ENCODE data around the gene GATAD2A.

The GATAD2A gene

DNA sequence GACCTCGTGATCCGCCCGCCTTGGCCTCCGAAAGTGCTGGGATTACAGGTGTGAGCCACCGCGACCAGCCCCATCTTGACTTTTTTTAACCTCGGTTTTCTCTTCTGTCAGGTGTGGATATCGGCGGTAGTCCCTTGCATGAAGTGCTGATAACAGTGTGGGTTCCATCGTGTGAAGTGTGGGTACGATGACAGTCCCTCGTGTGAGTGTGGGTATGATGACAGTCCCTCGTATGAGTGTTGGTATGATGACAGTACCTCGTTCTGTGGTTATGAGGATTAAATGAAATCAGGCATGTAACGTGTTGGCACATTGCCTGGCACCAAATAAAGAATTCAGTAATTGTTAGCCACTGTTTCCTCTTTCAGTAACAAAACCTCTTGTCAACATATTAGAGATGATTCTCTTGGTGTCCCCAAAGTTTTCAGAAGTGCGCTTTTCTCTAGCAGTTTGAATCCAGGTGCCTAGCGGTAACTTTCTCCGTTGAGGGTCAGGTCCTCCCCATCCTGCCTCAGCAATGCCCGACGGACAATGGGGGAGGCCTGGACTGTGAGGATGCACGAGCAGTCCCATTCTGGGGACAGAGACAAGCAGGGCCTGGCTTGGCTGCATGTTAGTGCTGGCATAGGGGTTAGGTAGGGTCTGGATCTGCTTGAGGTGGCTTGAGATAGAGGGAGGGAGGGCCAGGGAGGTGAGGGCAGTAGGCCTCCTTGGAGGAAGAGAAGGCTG is 15.3 kb downstream of the GATAD2A start:
- DNase-seq (ENCODE audit: low read depth in 2 of 2) = peak; percentile 33 to 50

DNA sequence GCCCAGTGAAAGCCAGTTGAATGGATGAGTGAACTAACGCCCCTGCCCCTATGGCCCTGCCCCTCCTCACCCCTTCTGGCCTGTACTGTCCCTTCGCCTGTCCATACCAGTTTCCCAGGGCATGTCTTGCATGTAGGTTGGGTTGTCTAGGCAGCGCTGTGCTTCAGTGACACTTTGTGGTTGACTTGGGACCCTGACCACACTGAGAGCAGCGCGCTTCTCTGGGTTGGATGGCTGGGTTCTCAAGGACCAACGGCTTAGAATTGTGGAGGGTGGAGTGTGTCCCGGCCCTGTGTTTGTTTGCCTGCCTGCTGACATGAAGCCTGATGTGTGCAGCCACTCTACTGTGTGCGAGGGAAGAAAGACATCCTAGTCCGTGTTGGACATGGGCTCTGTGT is 15.8 kb downstream of the GATAD2A start:
- no peak for DNase-seq (ENCODE audit: low read depth in 2 of 2)

DNA sequence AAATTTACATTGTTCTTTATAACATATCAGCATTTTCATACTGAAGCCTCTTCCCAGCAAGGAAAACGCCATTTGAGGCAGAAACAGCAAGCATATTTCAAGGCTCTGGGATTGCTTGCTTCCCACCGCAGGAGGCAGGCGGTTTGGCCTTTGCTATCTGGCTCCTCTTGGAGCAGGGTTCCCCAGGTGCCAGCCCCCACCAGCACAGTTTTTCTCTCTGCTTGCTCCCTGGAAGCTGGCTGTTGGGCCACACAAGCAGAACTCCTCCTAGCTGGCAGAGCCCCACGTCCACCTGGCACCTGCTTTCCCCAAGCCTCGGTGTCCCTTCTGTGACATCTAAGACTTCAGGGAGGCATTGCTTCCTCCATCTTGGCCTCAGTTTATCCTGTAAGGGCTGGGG is 16.7 kb downstream of the GATAD2A start:
- no peak for DNase-seq (ENCODE audit: low read depth in 2 of 2)

DNA sequence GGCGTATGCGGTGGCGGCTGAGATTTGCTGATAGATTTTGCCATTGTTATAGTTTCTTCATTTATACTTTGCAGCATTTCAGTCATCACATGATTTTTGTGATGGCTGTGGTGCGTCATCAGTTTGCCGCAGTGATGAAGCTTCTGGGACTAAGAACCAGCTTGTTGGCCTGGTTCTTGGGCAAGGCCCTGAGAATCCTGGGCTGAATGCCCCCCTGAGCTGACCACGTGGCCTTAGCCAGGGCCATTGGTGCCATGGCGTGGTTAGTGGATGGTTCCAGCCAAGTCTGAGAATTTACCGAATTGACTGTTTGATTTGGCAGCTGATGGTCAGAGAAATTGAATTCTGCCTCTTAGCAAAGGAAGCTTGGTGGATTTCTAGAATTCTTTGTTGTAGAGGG is 17.8 kb downstream of the GATAD2A start:
- DNase-seq (ENCODE audit: low read depth in 2 of 2) = no peak

DNA sequence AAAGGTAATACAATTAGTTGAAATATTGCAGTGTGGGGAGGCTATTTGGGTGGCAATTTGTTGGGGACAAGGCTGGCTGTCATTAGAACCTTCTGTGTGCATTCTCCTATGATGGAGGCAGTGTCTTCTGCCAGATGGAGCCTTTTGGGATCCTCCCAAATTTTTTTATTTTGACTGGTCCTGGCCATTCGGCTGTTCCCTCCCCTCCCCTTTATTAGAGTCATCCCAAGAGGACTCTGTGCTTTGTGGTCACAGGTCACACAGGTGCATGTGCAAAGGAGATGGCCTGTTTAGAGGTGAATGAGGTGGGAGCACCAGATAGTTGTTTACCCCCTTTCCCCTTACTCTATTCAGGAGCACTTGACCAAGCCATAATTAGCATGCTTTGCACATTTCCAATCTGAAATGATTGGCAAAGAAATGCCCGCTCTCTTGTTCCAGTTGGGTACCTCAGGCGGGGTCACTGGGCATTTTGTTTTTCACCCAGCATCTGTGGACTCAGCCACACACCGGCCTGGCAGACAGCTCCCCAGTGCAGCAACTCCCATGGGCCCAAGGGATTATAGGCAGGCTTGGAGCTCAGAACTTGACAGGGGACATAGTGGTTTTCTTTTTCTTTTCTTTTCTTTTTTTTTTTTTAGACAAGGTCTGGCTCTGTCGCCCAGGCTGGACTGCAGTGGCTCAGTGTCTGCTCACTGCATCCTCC is 19.8 kb downstream of the GATAD2A start:
- no peak for DNase-seq (ENCODE audit: low read depth in 2 of 2)

DNA sequence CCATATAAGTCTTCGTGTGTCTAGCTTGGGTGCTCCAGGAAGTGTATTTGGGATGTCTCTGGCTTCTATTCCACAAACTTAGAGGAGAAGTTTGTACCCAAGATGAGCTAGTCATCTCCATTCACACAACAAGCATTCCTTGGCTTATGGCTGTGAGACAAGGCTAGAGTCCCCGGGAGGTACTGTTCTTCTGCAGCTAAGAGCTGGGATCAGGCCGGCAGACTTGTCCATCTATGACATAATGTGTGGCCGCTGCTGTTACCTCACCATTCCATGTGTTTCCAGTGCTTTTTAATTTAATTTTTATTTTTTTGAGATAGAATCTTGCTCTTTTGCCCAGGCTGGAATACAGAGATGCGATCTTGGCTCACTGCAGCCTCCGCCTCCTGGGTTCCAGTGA is 20.7 kb downstream of the GATAD2A start:
- DNase-seq (ENCODE audit: low read depth in 2 of 2) = no peak

DNA sequence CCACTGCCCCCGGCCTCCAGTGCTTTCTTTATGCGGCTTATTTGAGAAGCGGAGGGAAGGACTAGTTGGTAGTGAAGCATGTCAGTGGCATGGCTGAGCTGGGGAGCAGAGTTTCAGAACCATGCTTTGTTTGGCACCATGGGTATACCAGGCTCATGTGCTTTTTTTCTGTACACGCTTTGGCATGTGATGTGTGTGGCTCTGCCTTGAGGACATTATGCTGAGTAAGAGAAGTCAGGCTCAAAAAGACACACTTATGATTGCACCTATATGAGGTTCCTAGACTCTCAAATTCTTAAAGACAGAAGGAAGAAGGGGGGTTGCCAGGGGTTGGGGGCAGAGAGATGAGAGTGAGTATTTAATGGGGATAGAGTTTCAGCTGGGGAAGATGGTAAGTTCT is 21.3 kb downstream of the GATAD2A start:
- no peak for DNase-seq (ENCODE audit: low read depth in 2 of 2)

DNA sequence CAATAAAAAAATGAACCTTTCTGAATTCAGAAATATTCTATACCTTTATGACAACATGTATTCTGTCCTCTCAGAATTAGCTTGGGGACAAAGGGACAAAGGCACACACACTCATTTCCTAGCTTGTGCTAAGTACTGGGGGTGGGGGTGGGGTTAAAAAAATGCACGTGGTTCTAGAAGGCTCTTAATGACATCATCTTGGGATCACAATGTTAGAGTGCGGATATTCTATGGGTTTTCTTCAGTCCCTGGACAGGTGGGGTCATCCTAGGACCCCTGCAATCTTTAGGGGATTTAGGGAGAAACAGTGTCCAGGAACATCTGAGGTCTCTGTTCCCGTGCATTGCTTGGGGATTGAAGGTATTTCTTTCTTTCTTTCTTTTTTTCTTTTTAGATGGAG is 21.8 kb downstream of the GATAD2A start:
- no peak for DNase-seq (ENCODE audit: low read depth in 2 of 2)

DNA sequence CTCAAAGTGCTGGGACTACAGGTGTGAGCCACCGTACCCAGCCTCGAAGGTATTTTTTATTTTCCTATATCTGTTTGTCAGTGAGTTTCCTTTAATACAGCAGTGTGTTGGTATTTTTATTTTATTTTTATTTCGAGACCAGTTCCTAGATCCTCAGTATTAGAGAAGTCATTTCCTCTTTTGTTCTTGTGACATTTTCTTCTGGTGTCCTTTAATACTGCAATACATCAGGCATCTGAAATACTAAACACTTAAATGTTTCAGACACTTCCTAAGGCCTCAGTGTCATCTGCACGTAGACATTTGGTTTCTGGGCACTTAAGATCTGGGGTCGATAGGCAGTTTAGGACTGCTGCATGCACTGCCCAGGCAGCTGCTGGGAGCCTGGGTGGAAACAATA is 22.5 kb downstream of the GATAD2A start:
- no peak for DNase-seq (ENCODE audit: low read depth in 2 of 2)

DNA sequence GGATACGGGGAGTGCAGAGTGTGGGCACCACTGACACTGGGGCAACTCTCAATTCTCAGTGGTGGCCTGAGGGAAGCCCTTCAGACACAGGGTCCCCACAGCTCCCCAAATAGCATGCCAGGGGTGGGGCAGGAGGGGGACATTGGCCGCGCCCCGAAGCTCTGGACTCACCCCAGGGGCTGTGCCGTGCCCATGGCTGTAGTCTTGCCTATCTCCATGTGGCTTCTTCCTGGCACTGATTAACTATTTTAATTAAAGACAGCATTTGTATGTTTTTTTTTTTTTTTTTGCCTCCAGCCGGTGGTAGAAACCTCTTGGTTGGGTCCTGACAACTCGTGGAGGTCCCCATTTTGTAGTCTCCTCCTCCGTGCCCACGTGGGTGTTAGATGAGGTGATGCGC is 23.3 kb downstream of the GATAD2A start:
- DNase-seq (ENCODE audit: low read depth in 2 of 2) = no peak

DNA sequence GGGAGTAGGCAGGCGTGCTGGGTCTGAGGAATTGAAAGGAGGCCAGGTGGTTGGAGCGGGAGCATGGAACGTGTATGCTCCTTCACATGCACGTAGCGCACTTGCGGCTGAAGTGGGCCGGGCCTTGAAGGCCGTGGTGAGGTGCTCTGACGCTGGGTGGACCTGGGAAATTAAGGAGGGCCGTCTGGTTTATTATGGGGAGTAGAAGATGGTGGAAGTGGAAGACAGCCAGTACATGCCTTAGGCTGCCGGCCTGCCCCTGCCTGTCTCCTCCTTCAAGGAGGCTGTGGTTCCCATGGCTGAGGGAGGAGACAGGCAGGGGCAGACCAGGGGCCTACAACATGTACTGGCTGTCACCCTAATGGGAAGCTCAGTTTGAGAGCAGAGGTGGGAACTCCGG is 23.9 kb downstream of the GATAD2A start:
- DNase-seq (ENCODE audit: low read depth in 2 of 2) = no peak

DNA sequence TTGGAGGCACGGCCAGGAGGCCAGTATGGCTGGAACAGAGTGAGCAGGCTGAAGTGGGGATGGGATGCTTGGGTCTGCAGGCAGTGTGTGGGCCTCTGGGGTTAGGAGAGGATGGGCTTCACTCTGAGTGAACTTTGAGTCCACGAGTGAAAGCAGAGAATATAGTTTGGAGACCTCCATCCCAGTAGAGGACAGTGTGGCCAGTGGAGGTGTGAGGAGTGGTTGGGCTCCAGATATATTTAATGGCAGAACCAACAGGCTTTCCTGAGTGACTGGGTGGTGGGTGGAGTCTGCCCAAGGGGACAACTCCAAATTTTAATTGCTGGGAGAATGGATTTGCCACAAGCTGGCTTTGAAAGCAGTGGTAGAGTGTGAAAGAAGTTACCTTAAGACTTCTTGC is 27.3 kb downstream of the GATAD2A start:
- no peak for DNase-seq (ENCODE audit: low read depth in 2 of 2)

DNA sequence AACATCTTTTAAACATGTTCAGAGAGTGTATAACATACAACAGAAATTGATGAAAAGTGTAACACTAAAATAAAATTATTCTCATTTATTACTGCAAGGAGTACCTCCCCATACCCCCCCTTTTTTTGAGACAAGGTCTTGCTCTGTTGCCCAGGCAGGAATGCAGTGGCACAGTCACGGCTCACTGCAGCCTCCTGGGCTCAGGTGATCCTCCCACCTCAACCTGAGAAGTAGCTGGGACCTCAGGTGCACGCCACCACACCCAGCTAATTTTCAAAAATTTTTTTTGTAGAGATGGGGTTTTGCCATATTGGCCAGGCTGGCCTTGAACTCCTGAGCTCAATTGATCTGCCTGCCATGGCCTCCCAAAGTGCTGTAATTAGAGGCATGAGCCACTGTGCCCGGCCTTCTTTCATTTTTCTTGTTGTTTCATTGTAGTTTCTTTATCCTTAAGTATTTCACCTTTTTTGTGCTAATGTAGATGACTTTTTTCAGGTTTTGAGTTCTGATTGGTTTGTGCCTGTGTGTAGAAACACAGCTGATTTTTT is 28.3 kb downstream of the GATAD2A start:
- no peak for DNase-seq (ENCODE audit: low read depth in 2 of 2)

DNA sequence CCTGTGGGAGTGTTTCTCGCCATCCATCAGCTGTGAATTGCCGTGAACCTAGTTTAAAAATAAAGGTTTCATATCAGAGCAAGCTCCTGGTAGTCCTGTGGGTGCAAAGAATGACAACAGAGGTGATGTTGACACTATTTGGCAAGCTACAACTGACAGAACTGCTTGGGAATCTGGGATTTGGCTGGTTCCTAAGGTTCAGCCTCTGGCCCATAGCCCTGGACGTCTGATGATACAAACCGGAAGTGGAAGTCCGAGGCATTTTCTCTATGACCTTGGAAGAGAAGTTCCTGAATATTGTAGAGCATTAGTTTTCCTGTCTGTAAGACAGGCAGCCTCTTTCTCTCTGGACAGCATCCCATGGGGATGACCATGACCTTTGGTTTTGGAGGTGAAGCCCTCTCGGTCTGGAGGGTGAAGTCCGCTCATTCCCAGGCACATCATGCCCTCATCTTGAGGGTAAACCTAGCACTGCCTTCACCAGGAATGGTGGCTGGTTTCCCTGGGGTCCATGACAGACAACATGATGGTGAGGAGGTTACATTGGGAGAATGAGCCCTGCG is 29.1 kb downstream of the GATAD2A start:
- no peak for DNase-seq (ENCODE audit: low read depth in 2 of 2)

DNA sequence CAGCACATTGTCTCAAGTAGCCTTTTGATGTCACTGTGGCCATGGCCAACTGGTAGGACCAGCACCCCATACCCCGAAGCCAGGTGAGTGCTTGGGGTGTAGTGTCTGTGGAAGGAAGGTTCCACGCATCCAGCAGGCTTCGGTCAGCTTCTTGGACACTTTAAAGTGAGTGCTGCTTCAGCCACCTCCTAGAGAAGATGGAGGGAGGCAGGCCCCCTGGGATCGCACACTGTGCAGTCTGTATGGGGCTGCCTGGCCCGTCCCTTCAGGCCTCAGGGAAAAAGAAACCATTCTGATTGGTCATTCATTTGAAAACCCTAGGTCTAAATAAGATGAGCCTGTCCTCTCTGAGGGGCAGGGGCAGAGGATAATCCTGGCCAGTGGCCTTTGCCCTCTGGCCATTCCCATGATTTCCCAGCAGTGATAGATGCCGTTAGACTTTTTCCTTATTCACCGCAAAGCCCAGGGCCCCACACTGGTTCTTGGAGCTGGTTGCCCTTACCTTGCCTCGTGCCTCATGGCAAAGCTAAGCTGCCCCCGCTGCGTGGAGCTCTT is 30.7 kb downstream of the GATAD2A start:
- no peak for DNase-seq (ENCODE audit: low read depth in 2 of 2)

DNA sequence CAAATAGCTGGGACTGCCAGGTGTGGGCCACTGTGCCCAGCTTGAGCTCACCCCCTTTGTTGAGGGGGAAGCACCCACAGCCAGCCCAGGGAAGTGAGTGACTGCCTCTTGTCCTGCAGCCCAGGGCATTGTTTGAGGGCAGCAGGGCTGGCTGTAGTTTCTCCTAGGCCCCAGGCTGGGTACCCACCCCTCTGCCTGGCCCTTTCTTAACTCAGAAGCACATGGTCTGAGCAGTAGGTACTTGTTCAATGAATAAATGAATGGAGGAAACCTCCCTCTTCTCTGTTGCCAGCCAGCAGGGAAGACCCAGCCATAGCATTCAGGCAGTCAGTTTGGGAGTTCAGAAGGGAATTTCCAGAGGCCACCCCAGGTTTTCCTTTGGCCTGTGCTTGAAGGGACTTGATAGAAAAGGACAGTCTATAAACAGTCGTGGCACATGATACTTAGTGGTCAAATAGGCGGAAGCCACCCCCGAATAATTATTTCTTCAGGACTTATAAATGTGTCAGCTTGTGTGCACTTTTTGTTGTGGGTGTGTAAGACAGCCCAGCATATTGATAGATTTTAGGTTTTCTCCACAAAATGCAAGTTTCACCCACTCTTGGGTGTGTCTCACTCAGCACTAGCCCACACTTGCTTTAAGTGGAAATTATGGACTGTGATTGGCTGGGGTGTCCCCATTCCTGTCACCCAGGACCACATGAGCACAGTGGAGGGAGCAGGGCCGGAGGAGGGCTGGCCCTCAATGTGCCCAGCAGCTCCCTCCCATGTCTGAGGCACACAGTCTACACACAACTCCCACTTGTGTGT is 33.1 kb downstream of the GATAD2A start:
- no peak for DNase-seq (ENCODE audit: low read depth in 2 of 2)

DNA sequence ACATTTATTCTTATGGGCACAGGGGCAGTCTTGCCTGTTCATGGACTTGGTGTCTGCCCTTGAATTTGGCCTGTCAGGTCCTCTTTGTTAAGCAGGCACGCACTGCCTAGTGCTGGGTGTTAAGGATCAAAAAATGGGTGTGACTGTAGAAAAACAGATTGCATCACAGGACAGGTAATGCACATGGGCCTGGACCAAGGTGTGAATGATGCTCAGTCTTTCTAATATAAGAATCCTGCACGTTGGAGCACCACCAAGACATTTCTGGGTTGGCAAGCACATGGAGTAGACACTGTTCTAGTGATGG is 33.7 kb downstream of the GATAD2A start:
- no peak for DNase-seq (ENCODE audit: low read depth in 2 of 2)

DNA sequence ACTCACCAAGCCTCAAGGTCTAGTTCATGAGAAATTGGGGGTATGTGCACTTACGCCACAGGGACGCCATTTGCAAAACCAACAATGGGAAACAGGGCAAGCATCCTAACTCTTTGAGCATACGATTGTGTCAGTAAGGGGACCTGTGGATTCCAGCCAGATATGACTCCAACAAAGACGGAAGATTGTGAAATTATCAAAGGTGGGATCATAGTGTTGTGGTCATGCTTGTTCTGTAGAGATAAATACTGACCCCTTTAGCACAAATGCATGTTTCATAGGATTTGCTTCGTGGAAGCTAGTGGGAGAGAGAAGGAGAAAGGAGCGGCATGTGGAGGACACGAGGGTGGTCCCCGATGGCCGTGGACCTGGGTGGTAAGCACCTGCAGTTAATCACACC is 37.8 kb downstream of the GATAD2A start:
- no peak for DNase-seq (ENCODE audit: low read depth in 2 of 2)

DNA sequence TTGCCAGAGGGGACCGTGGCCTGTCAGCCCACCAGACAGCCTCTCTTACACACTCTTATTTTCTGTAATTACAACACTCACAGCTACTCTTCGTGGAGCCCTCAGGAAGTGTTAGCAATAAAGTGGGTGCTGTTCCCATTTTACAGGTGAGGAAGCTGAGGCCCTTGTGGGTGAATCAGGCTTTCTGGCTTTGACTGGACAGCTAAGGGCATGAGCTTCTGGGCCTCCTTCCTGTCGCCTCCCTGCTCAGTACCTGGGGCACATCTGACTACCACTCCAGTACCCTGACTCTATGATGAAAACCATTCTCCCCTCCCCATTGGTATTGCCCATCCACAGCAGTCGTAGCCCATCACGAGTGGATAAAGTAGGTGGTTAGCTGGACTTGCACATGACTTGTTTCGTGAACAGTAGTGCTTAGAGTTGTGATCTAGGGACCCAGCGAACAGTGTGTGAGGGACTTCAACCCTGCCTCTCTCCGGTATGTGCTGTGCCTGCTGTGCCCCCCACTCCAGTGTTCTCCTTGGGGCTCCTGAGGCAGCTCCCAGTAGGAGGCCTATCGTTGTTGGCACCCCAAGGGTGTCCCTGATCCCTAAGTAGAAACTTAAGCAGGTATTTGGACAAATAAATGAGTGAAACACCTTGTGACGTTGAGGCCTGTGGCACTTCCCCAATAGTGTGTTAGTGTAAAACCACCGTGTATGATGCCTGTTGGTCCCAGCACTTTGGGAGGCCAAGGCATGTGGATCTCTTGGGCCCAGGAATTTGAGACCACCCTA is 38.6 kb downstream of the GATAD2A start:
- no peak for DNase-seq (ENCODE audit: low read depth in 2 of 2)

DNA sequence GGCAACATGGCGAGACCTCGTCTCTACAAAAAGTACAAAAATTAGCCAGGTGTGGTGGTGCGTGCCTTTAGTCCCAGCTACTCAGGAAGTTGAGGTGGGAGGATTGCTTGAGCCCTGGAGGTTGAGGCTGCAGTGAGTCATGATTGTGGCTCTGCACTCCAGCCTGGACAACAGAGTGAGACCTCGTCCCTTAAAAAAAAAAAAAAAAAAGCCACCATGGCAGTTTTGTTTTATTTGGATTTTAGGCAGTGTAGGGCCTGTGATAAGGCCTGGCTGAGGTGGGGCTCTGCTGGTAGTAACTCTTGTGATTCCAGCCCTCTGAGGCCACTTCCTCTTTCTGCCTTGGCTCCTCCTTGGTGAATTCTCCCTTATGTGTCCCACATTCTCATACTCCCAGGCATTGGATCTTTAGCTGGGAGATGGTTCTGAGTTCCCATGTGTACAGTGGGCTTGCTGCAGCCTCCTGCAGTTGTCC is 39.2 kb downstream of the GATAD2A start:
- DNase-seq (ENCODE audit: low read depth in 2 of 2) = no peak

DNA sequence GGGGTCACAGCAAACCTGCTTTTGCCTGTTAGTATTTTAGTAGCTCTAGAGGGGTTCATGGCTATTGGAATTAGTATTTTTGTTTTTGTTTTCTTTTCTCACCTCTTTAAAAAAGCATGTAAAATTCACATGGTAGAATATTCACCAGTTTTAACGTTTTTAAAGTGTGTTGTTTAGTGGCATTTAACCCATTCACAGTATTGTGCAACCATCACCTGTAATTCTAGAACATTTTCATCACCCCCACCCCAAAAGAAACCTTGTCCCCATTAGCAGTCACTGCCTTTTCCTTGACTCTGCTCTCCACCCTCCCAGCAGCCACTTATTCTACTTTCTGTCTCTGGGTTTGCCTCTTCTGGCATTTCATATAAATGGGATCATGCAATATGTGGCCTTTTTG is 39.8 kb downstream of the GATAD2A start:
- no peak for DNase-seq (ENCODE audit: low read depth in 2 of 2)
